ENCODE results near the gene NTRK3.

Gene NTRK3

GRCh38 chr15:88178631-88179030, 77.9 kb downstream of the NTRK3 start:
- FAIRE-seq, result no peak

DNA sequence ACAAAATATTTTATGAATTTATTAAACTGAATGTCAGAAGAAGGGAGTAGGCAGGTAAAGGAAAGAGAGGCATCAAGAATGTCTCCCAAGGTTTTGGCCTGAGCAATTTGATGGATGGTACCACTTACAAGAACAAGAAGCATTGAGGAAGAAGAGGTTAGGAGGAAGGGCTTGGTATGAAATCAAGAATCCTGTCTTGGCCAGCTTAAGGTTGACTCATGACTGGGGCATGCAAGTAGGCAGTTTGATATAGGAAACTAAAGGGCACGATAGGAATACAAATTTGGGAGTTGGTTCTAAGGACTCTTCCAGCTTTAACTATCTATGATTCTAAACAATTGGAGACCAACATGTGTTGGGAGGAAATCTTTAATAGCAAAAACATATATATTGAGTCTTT, 79.1 kb downstream of the NTRK3 start:
- FAIRE-seq, result no peak

- FAIRE-seq, result no peak
Observed at GRCh38 chr15:88174571-88174970, 82.0 kb downstream of the NTRK3 start.

DNA sequence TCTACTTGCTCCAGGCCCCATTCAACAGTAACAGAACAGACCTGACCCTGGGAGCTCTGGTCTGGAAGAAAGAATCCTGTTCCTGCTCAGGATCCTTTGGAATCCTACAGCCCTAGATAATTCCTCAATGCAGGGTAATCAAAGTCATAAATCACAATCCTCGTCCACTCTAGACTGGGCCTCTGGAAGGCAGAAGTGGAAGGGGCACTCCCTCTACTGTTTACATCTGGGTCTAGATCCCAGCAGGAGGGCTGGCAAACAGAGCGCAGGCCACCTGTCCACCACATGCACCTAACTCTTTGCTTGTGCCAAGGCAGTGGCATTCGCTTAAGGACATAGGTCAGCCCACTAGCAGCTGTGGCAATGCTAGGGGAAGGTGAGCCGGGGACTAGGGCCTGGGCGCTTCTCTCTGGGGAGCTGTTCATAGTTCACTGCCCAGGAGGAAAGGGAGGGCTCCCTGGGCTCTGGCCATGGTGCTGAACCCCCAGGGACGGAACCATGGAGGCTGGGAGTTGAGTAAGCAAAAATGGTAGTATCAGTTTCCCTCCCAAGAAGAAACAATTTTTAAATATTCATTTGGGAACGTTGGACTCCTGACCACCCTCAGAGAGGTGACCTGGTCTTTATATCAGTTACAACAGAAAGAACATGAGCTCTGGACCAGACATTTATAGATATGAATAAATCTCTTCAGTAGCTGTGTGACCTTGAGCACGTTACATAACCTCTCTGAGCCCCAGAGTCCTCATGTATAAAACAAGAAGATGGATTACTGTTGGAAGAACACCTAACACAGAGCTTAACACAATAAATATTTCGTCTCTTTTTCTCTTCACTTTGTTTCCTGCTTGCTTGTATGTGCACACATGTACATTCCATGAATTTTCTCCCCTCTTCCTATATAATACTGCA, 90.2 kb downstream of the NTRK3 start:
- FAIRE-seq, result no peak

GRCh38 chr15:88161636-88162035, 94.9 kb downstream of the NTRK3 start:
- no peak for FAIRE-seq

DNA sequence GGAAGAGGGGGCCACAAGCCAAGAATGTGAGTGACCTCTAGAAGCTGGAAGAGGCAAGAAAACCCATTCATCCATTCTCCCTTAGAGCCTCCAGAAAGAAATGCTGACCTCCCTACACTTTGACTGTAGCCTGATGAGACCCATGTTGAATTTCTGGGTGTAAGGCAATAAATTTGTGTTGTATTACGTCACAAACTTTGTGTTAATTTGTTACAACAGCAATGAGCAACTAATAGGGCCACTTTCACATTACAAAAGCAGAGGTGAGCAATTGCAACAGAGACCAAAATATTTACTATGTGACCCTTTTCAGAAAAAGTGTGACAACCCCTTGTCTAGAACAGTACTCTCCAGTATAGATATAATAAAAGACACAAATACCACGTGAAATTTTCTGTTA, 101.2 kb downstream of the NTRK3 start:
- no peak for FAIRE-seq

- no peak for FAIRE-seq
Observed at GRCh38 chr15:88152672-88153071, 103.9 kb downstream of the NTRK3 start.

GRCh38 chr15:88147760-88148159, 108.8 kb downstream of the NTRK3 start:
- FAIRE-seq, result no peak

DNA sequence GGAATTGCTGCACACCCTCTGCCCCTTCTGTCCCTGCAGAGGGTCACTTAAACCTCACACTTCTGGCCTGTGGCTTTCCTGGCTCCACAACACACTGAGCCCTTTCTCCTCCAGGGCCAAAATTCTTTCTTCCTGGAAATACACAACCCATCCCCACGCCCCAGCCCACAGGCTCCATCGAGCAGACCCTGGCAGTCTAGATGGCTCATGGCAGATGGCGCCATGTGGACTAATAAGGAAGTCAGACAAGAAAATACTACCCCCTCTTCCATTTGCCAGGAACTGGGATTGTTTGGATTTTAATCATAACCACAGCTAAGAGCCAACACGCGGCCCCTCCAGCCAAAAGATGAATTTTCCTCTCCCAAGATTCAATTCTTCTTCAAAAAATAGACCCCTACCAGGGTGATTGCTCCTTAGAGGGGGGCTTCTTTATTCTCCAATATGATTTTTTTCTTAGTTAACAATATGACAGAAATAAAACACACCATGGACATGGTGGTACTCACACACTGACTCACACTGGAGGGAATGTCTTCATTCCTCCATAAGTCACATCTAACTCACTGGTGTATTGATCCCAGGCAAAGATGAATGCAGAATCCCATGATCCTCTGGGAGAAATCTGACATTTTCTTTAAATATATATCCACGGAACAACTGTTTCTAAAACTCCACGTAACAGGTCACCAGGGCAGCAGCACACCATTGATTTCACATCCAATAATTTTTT, 111.5 kb downstream of the NTRK3 start:
- FAIRE-seq, result no peak

DNA sequence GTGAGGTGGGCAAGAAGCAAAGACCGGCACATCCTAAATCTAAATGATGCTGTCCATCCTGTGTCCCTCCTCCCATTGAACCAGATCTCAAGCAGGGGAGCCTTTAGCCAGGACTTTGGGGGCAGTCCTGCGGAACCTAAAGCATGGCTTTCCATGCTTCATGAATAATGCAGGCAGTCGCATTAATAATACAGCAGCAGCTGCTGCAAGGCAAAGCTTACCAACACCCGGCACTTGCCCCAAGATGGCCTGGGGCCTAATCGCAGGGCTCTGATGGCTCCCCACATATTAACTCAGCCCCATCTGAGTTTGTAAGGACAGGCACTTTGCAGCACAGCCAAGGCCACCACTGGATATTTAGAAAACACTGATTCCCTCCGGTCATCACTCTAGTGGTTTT, 114.4 kb downstream of the NTRK3 start:
- no peak for FAIRE-seq

- no peak for FAIRE-seq
Observed at GRCh38 chr15:88141269-88141889, 115.2 kb downstream of the NTRK3 start.

DNA sequence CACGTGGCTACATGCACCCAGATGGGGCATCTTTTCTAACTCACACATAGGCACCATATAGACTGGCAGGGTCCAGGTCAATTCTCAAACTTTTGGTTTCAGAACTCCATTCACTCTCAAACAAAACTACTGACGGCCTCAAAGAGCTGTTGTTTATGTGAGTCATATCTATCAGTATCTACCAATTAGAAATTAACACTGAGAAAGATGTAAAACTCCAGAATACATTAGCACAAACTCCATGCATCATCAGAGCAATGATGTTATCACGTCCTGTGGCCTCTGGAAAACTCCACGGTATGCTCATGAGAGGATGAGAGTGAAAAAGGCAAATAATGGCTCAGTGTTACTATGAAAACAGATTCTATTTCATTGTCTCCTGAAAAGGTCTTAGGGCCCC, 116.1 kb downstream of the NTRK3 start:
- FAIRE-seq, result no peak

GRCh38 chr15:88139936-88140335, 116.6 kb downstream of the NTRK3 start:
- no peak for FAIRE-seq

DNA sequence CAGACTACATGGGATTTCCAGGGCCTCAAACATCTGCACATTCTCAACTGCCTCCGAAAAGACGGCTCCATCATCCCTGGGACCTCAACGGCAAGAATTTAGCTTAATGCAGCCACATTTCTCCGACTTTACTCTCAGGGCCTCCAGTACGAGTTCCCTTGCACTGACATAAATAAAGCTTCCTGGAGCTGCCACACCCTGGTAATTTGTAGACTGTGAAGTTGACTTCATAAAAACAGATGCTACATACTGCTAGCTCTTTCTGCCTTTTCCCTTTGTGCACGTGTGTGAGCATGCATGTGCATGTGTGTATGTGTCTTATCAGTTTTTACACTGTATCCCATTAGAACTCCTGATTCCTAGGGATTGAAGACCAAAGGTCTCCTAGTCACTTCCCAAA, 122.7 kb downstream of the NTRK3 start:
- FAIRE-seq, result no peak

DNA sequence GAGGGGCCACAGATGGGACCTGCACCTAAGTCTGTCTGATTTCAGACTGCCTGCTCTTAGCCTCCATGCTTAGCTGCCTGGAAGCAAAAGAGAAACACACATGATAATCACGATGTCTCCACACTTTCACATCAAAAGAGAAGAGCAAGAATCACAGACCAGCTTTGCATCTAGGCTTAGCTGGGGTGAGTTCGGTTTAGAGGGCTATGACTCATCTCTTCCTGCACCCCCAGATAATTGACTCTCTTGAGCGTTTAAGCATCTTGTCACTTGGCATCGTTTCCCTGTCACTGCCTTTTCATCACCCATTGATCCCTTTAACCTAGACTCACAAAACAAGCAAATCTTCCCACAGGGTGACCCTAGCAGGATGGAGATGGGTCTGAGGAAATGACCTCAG, 124.0 kb downstream of the NTRK3 start:
- no peak for FAIRE-seq

- no peak for FAIRE-seq
Observed at GRCh38 chr15:88131937-88132336, 124.6 kb downstream of the NTRK3 start.

DNA sequence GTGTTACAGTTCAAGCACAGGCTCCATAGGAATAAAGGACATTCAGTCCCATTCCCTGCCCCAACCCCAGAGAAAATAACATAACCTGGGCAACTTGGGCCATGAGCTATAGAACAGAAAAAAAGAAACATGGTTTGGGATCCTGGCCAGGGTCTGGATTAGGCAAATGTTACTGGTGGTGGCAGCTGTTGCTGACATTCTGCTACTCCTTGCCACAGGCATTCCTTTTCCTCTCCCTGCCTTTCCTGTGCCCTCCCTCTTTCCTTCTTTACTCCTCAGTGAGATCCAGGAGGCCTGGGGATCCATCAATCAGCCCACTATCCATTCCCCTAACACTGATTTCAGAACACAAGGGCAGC, 129.1 kb downstream of the NTRK3 start:
- no peak for FAIRE-seq

DNA sequence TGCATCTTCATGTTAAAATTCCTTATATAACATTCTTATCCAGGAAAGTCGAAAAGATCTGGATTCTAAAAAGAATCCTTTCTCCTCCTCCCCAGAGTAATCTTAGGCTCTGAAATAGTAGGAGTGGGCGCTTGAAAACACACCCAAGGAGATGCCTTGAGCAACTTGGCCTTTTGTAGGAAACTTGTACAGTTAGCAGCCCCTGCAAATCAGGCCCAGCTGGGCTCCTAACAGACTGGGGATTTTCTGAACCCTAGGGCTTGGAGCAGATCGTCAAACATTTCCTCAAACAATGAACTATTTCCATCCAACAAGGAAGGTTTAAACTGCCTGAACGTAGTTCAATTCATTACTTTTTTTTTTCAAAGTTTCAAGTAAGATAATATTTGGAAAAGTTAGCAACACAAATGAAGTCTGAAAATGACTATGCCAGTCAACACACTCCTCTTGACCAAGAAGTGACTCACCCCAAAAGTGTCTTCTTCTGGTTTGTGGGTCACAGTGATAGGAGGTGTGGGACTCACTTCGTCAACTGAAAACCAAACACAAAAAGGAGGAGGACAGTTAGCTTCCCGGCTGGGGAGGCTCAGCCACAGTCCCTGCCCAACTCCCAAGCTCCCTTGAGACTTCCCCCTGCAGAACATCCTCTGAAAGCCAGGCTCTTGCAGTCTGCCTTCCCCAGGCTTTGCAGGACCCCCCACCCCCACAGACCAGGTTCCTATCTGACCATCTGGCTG, 129.7 kb downstream of the NTRK3 start:
- FAIRE-seq, result no peak

GRCh38 chr15:88125576-88125975, 131.0 kb downstream of the NTRK3 start:
- FAIRE-seq, result no peak

- no peak for FAIRE-seq
Observed at GRCh38 chr15:88124199-88124598, 132.3 kb downstream of the NTRK3 start.

GRCh38 chr15:88121968-88122530, 134.5 kb downstream of the NTRK3 start:
- no peak for FAIRE-seq

GRCh38 chr15:88120026-88120425, 136.5 kb downstream of the NTRK3 start:
- FAIRE-seq, result no peak

- no peak for FAIRE-seq
Observed at GRCh38 chr15:88118741-88119140, 137.8 kb downstream of the NTRK3 start.
